Measurements from ENCODE around the gene ARHGEF40.

DNA sequence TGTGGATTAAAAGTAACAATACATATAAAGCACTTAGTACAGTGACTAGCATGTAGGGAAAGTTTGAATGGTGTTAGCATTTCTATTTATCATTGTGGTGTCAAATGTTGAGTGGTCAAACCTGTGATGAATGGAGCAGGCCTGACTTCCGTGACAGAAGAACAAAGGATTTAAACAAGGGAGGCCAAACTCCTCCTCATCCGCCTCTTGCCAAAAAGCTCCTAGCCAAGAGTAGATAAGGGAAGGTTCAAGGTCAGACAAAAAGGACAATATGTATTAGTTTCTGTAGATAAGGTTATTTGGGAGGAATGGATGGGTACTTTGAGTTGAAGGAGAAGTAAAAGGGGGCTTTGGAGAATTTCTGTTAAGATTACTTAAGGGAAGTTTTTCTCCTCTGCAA is 21.5 kb upstream of the ARHGEF40 start:
- TF ChIP-seq, protein P1, sequence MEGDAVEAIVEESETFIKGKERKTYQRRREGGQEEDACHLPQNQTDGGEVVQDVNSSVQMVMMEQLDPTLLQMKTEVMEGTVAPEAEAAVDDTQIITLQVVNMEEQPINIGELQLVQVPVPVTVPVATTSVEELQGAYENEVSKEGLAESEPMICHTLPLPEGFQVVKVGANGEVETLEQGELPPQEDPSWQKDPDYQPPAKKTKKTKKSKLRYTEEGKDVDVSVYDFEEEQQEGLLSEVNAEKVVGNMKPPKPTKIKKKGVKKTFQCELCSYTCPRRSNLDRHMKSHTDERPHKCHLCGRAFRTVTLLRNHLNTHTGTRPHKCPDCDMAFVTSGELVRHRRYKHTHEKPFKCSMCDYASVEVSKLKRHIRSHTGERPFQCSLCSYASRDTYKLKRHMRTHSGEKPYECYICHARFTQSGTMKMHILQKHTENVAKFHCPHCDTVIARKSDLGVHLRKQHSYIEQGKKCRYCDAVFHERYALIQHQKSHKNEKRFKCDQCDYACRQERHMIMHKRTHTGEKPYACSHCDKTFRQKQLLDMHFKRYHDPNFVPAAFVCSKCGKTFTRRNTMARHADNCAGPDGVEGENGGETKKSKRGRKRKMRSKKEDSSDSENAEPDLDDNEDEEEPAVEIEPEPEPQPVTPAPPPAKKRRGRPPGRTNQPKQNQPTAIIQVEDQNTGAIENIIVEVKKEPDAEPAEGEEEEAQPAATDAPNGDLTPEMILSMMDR (IDR thresholded peaks at IDR 0.05) = no peak
- TF ChIP-seq EZH2 (IDR thresholded peaks at IDR 0.05; ENCODE audit: borderline replicate concordance, insufficient read depth, low read depth, low read length, poor library complexity, severe bottlenecking) = no peak

Data from B cell (primary cell).